Neural progenitor cell (in vitro differentiated cells): Measurements from ENCODE around the gene NKD2. TPM values are rescaled to one million over a fixed set of nuclear protein-coding genes. Genes with fewer than 3 reads are reported as not detected.

Experiments
- DNase-seq: peaks from one replicate; pipeline ENCODE4 v3.0.0-alpha.2; 2016; ENCODE audit warnings: low spot score
- H2AFZ ChIP-seq: fragments of 200-600 bp; sonication (generic); replicated peaks from 2 replicates; pipeline ENCODE4 v1.6.1; 2016; ENCODE audit warnings: antibody characterized with exemption
- H3F3A ChIP-seq: fragments of 200-600 bp; sonication (generic); 2 replicates; pipeline ENCODE4 v1.6.1; 2016; ENCODE audit warnings: antibody characterized with exemption, low read depth
- H3K27ac ChIP-seq: fragments of 200-600 bp; sonication (generic); 2 replicates; pipeline ENCODE4 v1.5.1; 2016; ENCODE audit warnings: mild to moderate bottlenecking
- H3K27me3 ChIP-seq: fragments of 200-600 bp; sonication (generic); 2 replicates; pipeline ENCODE4 v1.6.1; 2016; ENCODE audit warnings: mild to moderate bottlenecking, moderate library complexity
- H3K36me3 ChIP-seq: fragments of 200-600 bp; sonication (generic); 2 replicates; pipeline ENCODE4 v1.5.1; 2016
- H3K4me1 ChIP-seq: fragments of 200-600 bp; sonication (generic); 2 replicates; pipeline ENCODE4 v1.6.1; 2016; ENCODE audit warnings: mixed run types
- H3K4me2 ChIP-seq: fragments of 200-600 bp; sonication (generic); 2 replicates; pipeline ENCODE4 v1.6.1; 2016
- H3K4me3 ChIP-seq: fragments of 200-600 bp; sonication (generic); 2 replicates; pipeline ENCODE4 v1.5.1; 2016
- H3K79me2 ChIP-seq: fragments of 200-600 bp; sonication (generic); 2 replicates; pipeline ENCODE4 v1.6.1; 2016; ENCODE audit warnings: low read depth
- H3K9ac ChIP-seq: fragments of 200-600 bp; sonication (generic); 2 replicates; pipeline ENCODE4 v1.6.1; 2016
- H3K9me3 ChIP-seq: fragments of 200-600 bp; sonication (generic); 2 replicates; pipeline ENCODE4 v1.5.1; 2016; ENCODE audit warnings: low read depth
- H4K20me1 ChIP-seq: fragments of 200-600 bp; sonication (generic); 2 replicates; pipeline ENCODE4 v1.6.1; 2016; ENCODE audit warnings: low read depth
- H3K27ac Mint-ChIP-seq: 3 replicates; pipeline ENCODE4 v1.8.0; 2021; ENCODE audit warnings: mixed read lengths
- H3K27me3 Mint-ChIP-seq: 2 replicates; pipeline ENCODE4 v1.8.0; 2022; ENCODE audit warnings: low read depth, mild to moderate bottlenecking, inconsistent platforms, moderate library complexity, mixed read lengths; ENCODE audit not compliant: insufficient read depth
- H3K36me3 Mint-ChIP-seq: 3 replicates; pipeline ENCODE4 v1.8.0; 2021; ENCODE audit warnings: mixed read lengths
- H3K4me1 Mint-ChIP-seq: 3 replicates; pipeline ENCODE4 v1.8.0; 2021; ENCODE audit warnings: mixed read lengths
- H3K4me3 Mint-ChIP-seq: 3 replicates; pipeline ENCODE4 v1.8.0; 2021; ENCODE audit warnings: mild to moderate bottlenecking, moderate library complexity, mixed read lengths
- H3K9me3 Mint-ChIP-seq: 3 replicates; pipeline ENCODE4 v1.8.0; 2020; ENCODE audit warnings: mixed read lengths
- CTCF ChIP-seq: fragments of 200-600 bp; sonication (generic); IDR thresholded peaks from 2 replicates; pipeline ENCODE4 v1.5.1; 2017; ENCODE audit warnings: antibody characterized with exemption, mild to moderate bottlenecking
- EZH2 ChIP-seq: fragments of 200-600 bp; sonication (generic); IDR thresholded peaks from 2 replicates; pipeline ENCODE4 v1.6.1; 2017; ENCODE audit warnings: antibody characterized with exemption, mild to moderate bottlenecking, moderate library complexity
- EZH2phosphoT487 ChIP-seq: fragments of 200-600 bp; sonication (generic); IDR thresholded peaks from 2 replicates; pipeline ENCODE4 v1.6.1; 2017; ENCODE audit warnings: antibody characterized with exemption
- total RNA-seq: library from RNA; depleted of rRNA; stranded (reverse); fragments of >200 nt; gene quantifications from 2 replicates; pipeline ENCODE4 v1.2.3, GENCODE V29; 2015; ENCODE audit warnings: low replicate concordance

Gene NKD2
- total RNA-seq, 1 donor from 2014 or later, result 1.3 TPM

GRCh38 chr5:1083823-1084605 lies 75.4 kb downstream of the NKD2 start:
- no peak overlapping the region for H3K27ac ChIP-seq
- TF ChIP-seq CTCF, result no peak
- no peak for TF ChIP-seq EZH2
- no peak for TF ChIP-seq EZH2phosphoT487
- Mint-ChIP-seq H3K27ac (no peak overlapping the region), H3K4me3 (no peak overlapping the region), H3K36me3 (peaks cover 9% of the 10 kb centered on the region), H3K4me1 (no peaks in the 10 kb centered on the region), H3K27me3 (no peaks in the 10 kb centered on the region), H3K9me3 (no peaks in the 10 kb centered on the region)
- H3K27me3 ChIP-seq, result no peaks in the 10 kb centered on the region
- no peaks in the 10 kb centered on the region for H3K36me3 ChIP-seq
- H2AFZ ChIP-seq, result no peak overlapping the region
- H3K4me3 ChIP-seq, result no peak overlapping the region
- no peaks in the 10 kb centered on the region for H4K20me1 ChIP-seq
- H3K4me1 ChIP-seq, result no peaks in the 10 kb centered on the region
- H3K9me3 ChIP-seq, result no peaks in the 10 kb centered on the region
- H3K79me2 ChIP-seq, result no peaks in the 10 kb centered on the region
- no peaks in the 10 kb centered on the region for H3F3A ChIP-seq
- H3K4me2 ChIP-seq, result no peak overlapping the region
- no peak for DNase-seq
- H3K9ac ChIP-seq, result no peak overlapping the region

GRCh38 chr5:1085391-1085790 lies 76.8 kb downstream of the NKD2 start:
- Mint-ChIP-seq H3K9me3 (no peaks in the 10 kb centered on the region), H3K4me3 (no peak overlapping the region), H3K4me1 (peaks cover 3% of the 10 kb centered on the region), H3K27me3 (peaks cover 2% of the 10 kb centered on the region), H3K36me3 (peaks cover 9% of the 10 kb centered on the region), H3K27ac (no peak overlapping the region)
- Histone ChIP-seq H3K4me1 (no peaks in the 10 kb centered on the region), H3K9me3 (no peaks in the 10 kb centered on the region), H3K4me3 (no peak overlapping the region), H3K79me2 (no peaks in the 10 kb centered on the region), H3K27me3 (no peaks in the 10 kb centered on the region), H3K27ac (no peak overlapping the region), H3K36me3 (no peaks in the 10 kb centered on the region), H3F3A (no peaks in the 10 kb centered on the region), H3K9ac (no peak overlapping the region), H2AFZ (no peak overlapping the region), H3K4me2 (no peak overlapping the region), H4K20me1 (no peaks in the 10 kb centered on the region)
- no peak for DNase-seq
- TF ChIP-seq EZH2 (no peak), CTCF (no peak), EZH2phosphoT487 (no peak)

- H3K9me3 Mint-ChIP-seq, result no peaks in the 10 kb centered on the region
- H3K27me3 ChIP-seq, result no peaks in the 10 kb centered on the region
- H3F3A ChIP-seq, result no peaks in the 10 kb centered on the region
- peaks cover 4% of the 10 kb centered on the region for H3K36me3 Mint-ChIP-seq
- H3K4me3 ChIP-seq, result no peak overlapping the region
- no peaks in the 10 kb centered on the region for H3K79me2 ChIP-seq
- no peak overlapping the region for H3K4me3 Mint-ChIP-seq
- H3K4me2 ChIP-seq, result no peak overlapping the region
- no peak for DNase-seq
- H3K9me3 ChIP-seq, result no peaks in the 10 kb centered on the region
- no peak overlapping the region for H3K27ac Mint-ChIP-seq
- TF ChIP-seq EZH2, result no peak
- TF ChIP-seq CTCF, result no peak
- no peak for TF ChIP-seq EZH2phosphoT487
- H2AFZ ChIP-seq, result no peak overlapping the region
- H3K4me1 ChIP-seq, result no peaks in the 10 kb centered on the region
- no peaks in the 10 kb centered on the region for H4K20me1 ChIP-seq
- H3K4me1 Mint-ChIP-seq, result peaks cover 3% of the 10 kb centered on the region
- peaks cover 2% of the 10 kb centered on the region for H3K27me3 Mint-ChIP-seq
- no peak overlapping the region for H3K27ac ChIP-seq
- H3K9ac ChIP-seq, result no peak overlapping the region
- H3K36me3 ChIP-seq, result no peaks in the 10 kb centered on the region
Observed at GRCh38 chr5:1086137-1086536, 77.5 kb downstream of the NKD2 start.
